Neural cell (in vitro differentiated cells): ENCODE measurements around the gene FAM229B. TPM values are rescaled to one million over a fixed set of nuclear protein-coding genes. Genes with fewer than 3 reads are reported as not detected.
"Not testable (repeated sequence)": the region's sequence is repeated elsewhere in the genome, so short reads cannot be mapped to it uniquely, and the experiment has no call there.

Experiments
- H2AFZ ChIP-seq: fragments of 200-600, 300-800 bp; sonication (generic), shearing (Covaris generic); 2 replicates; pipeline ENCODE4 v1.6.0; 2014; ENCODE audit warnings: low read depth, mild to moderate bottlenecking, antibody characterized with exemption, low read length, moderate library complexity
- H3F3A ChIP-seq: fragments of 200-600 bp; shearing (Covaris generic); 2 replicates; pipeline ENCODE4 v1.6.1; 2016; ENCODE audit warnings: mild to moderate bottlenecking, moderate library complexity, mixed read lengths, antibody characterized with exemption, low read length; ENCODE audit not compliant: insufficient read depth, poor library complexity, severe bottlenecking
- H3K27ac ChIP-seq: fragments of 200-600, 300-800 bp; sonication (generic), shearing (Covaris generic); 2 replicates; pipeline ENCODE4 v1.5.1; 2014; ENCODE audit warnings: mild to moderate bottlenecking, low read length, moderate library complexity
- H3K27me3 ChIP-seq: fragments of 300-800, 200-600 bp; sonication (generic), shearing (Covaris generic); 2 replicates; pipeline ENCODE4 v1.6.0; 2014; ENCODE audit warnings: mild to moderate bottlenecking, low read depth, low read length, moderate library complexity; ENCODE audit not compliant: insufficient read depth
- H3K36me3 ChIP-seq: fragments of 300-800, 200-600 bp; sonication (generic), shearing (Covaris generic); 2 replicates; pipeline ENCODE4 v1.5.1; 2014; ENCODE audit warnings: mild to moderate bottlenecking, antibody characterized with exemption, low read length, moderate library complexity; ENCODE audit not compliant: insufficient read depth
- H3K4me2 ChIP-seq: fragments of 300-800, 200-600 bp; sonication (generic), shearing (Covaris generic); 2 replicates; pipeline ENCODE4 v1.6.0; 2014; ENCODE audit warnings: mild to moderate bottlenecking, low read length
- H3K4me3 ChIP-seq: fragments of 300-800, 200-600 bp; sonication (generic), shearing (Covaris generic); 2 replicates; pipeline ENCODE4 v1.5.1; 2014; ENCODE audit warnings: mild to moderate bottlenecking, low read length, moderate library complexity
- H3K79me2 ChIP-seq: fragments of 200-600 bp; shearing (Covaris generic); replicated peaks from 2 replicates; pipeline ENCODE4 v1.6.0; 2014; ENCODE audit warnings: mild to moderate bottlenecking, low read length, moderate library complexity; ENCODE audit not compliant: insufficient read depth
- H3K9ac ChIP-seq: fragments of 300-800, 200-600 bp; sonication (generic), shearing (Covaris generic); 2 replicates; pipeline ENCODE4 v1.6.1; 2016; ENCODE audit warnings: mild to moderate bottlenecking, low read length, mixed read lengths
- H3K9me2 ChIP-seq: fragments of 200-600 bp; shearing (Covaris generic); 2 replicates; pipeline ENCODE4 v1.6.1; 2016; ENCODE audit warnings: mild to moderate bottlenecking, low read length, mixed read lengths; ENCODE audit not compliant: insufficient read depth
- H3K9me3 ChIP-seq: fragments of 200-600, 300-800 bp; sonication (generic), shearing (Covaris generic); 2 replicates; pipeline ENCODE4 v1.6.1; 2016; ENCODE audit warnings: mild to moderate bottlenecking, mixed run types, low read length, moderate library complexity, mixed read lengths
- H4K20me1 ChIP-seq: fragments of 200-600 bp; shearing (Covaris generic); 2 replicates; pipeline ENCODE4 v1.6.1; 2016; ENCODE audit warnings: mild to moderate bottlenecking, mixed run types; ENCODE audit not compliant: insufficient read depth
- EP300 ChIP-seq: fragments of 450-650 bp; conservative IDR thresholded peaks from 2 replicates; pipeline ENCODE4 v1.6.1; 2014; ENCODE audit warnings: antibody characterized with exemption, mild to moderate bottlenecking, moderate library complexity; ENCODE audit not compliant: poor library complexity, severe bottlenecking
- EZH2 ChIP-seq: fragments of 200-600, 300-800 bp; shearing (Covaris generic), sonication (generic); IDR thresholded peaks from 2 replicates; pipeline ENCODE4 v1.6.1; 2014; ENCODE audit warnings: antibody characterized with exemption, low read length, borderline replicate concordance, mild to moderate bottlenecking; ENCODE audit not compliant: insufficient read depth, poor library complexity, severe bottlenecking
- MXI1 ChIP-seq: fragments of 450-650 bp; conservative IDR thresholded peaks from 2 replicates; pipeline ENCODE4 v1.6.1; 2014; ENCODE audit warnings: antibody characterized with exemption, mild to moderate bottlenecking; ENCODE audit not compliant: poor library complexity, severe bottlenecking
- POLR2AphosphoS5 ChIP-seq: IDR thresholded peaks from 2 replicates; pipeline ENCODE4 v1.6.1; 2012
- RAD21 ChIP-seq: fragments of 450-650 bp; conservative IDR thresholded peaks from 2 replicates; pipeline ENCODE4 v1.6.1; 2014; ENCODE audit warnings: antibody characterized with exemption, mild to moderate bottlenecking, moderate library complexity
- REST ChIP-seq: IDR thresholded peaks from 2 replicates; pipeline ENCODE4 v1.6.1; 2012; ENCODE audit warnings: borderline replicate concordance
- SMC3 ChIP-seq: fragments of 450-650 bp; conservative IDR thresholded peaks from 2 replicates; pipeline ENCODE4 v1.6.1; 2014; ENCODE audit warnings: antibody characterized with exemption, mild to moderate bottlenecking, moderate library complexity; ENCODE audit not compliant: poor library complexity
- TAF1 ChIP-seq: IDR thresholded peaks from 2 replicates; pipeline ENCODE4 v1.6.1; 2012; ENCODE audit warnings: low read depth
- polyA plus RNA-seq: library from polyadenylated mRNA; depleted of rRNA; stranded (reverse); fragments of >200 nt; gene quantifications from 2 replicates; pipeline ENCODE4 v1.2.3, GENCODE V29; 2014
- TF ChIP-seq, protein P1 (sequence below): fragments of 450-650 bp; IDR thresholded peaks from 2 replicates; pipeline ENCODE4 v1.5.1; 2014; ENCODE audit warnings: antibody characterized with exemption, mild to moderate bottlenecking, moderate library complexity; ENCODE audit not compliant: poor library complexity, severe bottlenecking

Gene FAM229B
- polyA plus RNA-seq, 1 donor from 2014 or later: 142 TPM

DNA sequence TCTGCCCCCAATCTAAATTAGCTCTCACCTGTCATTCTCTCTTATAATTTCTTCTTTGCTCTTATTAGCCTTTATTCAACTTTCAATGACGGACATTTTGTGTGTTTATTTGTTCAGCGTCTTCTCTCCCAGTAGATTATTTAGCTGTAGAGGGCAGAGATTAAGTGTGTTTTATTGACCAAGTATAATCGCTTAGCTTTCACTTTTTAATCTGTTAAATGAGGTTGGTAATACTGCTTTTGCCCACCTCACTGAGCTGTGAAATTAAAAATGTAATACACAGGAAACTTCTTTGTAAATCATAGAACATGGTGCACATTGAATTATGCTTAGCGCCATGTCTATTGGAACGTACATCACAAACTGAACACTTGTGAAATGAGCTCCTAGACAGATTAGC is 37.0 kb upstream of the FAM229B start:
- H3K27me3 ChIP-seq: no peaks in the 10 kb centered on the region
- no peaks in the 10 kb centered on the region for H4K20me1 ChIP-seq
- H3K79me2 ChIP-seq: no peaks in the 10 kb centered on the region
- H3F3A ChIP-seq: no peaks in the 10 kb centered on the region
- no peak overlapping the region for H3K9ac ChIP-seq
- no peak overlapping the region for H3K4me3 ChIP-seq
- TF ChIP-seq EP300 (no peak), TAF1 (no peak), REST (no peak), SMC3 (no peak), POLR2AphosphoS5 (no peak), MXI1 (no peak), RAD21 (no peak), EZH2 (no peak)
- TF ChIP-seq, protein P1, sequence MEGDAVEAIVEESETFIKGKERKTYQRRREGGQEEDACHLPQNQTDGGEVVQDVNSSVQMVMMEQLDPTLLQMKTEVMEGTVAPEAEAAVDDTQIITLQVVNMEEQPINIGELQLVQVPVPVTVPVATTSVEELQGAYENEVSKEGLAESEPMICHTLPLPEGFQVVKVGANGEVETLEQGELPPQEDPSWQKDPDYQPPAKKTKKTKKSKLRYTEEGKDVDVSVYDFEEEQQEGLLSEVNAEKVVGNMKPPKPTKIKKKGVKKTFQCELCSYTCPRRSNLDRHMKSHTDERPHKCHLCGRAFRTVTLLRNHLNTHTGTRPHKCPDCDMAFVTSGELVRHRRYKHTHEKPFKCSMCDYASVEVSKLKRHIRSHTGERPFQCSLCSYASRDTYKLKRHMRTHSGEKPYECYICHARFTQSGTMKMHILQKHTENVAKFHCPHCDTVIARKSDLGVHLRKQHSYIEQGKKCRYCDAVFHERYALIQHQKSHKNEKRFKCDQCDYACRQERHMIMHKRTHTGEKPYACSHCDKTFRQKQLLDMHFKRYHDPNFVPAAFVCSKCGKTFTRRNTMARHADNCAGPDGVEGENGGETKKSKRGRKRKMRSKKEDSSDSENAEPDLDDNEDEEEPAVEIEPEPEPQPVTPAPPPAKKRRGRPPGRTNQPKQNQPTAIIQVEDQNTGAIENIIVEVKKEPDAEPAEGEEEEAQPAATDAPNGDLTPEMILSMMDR: no peak
- no peaks in the 10 kb centered on the region for H3K36me3 ChIP-seq
- H3K4me2 ChIP-seq: no peak overlapping the region
- H3K27ac ChIP-seq: no peak overlapping the region
- H3K9me2 ChIP-seq: no peaks in the 10 kb centered on the region
- H2AFZ ChIP-seq: no peak overlapping the region
- no peaks in the 10 kb centered on the region for H3K9me3 ChIP-seq

DNA sequence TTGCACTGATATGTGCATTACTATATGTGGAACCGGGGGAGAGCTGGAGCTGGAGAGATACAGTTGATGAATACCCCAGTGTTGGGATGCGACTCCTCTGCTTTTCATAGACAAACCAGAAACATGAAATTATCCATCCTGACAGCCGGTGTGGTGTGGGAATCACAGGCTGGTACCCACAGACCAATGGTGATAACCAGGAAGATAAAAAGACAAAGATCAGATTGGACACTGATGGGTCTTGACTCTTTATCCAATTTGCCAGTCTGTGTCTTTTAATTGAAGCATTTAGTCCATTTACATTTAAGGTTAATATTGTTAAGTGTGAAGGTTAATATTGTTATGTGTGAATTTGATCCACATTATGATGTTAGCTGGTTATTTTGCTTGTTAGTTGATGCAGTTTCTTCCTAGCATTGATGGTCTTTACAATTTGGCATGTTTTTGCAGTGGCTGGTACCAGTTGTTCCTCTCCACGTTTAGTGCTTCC is 36.1 kb upstream of the FAM229B start:
- H3K27ac ChIP-seq, H3F3A ChIP-seq, H4K20me1 ChIP-seq, H3K4me3 ChIP-seq, H3K4me2 ChIP-seq, H3K9me3 ChIP-seq, H2AFZ ChIP-seq, H3K36me3 ChIP-seq, H3K9me2 ChIP-seq, H3K27me3 ChIP-seq, H3K9ac ChIP-seq, H3K79me2 ChIP-seq: not testable (repeated sequence)

GRCh38 chr6:112054001-112054400 is 33.4 kb upstream of the FAM229B start, which contains the start of gene CCN6:
Gene CCN6 (plus strand): TSS chr6:112054104. CDS start chr6:112054358, 254 bp downstream.
- H3K9ac ChIP-seq: no peak within 1 kb of the TSS
- no peak within 1 kb of the TSS for H2AFZ ChIP-seq
- no peaks in the 10 kb centered on the region for H3K36me3 ChIP-seq
- H3K79me2 ChIP-seq: no peaks in the 10 kb centered on the region
- no peaks in the 10 kb centered on the region for H3K27me3 ChIP-seq
- no peaks in the 10 kb centered on the region for H3K9me3 ChIP-seq
- no peaks in the 10 kb centered on the region for H3F3A ChIP-seq
- no peaks in the 10 kb centered on the region for H4K20me1 ChIP-seq
- H3K27ac ChIP-seq: no peak within 1 kb of the TSS
- H3K4me2 ChIP-seq: no peak within 1 kb of the TSS
- TF ChIP-seq MXI1 (no peak), SMC3 (no peak), EZH2 (no peak), RAD21 (no peak), REST (no peak), EP300 (no peak), POLR2AphosphoS5 (no peak), TAF1 (no peak)
- TF ChIP-seq, protein P1: no peak
- H3K4me3 ChIP-seq: no peak within 1 kb of the TSS
- H3K9me2 ChIP-seq: no peaks in the 10 kb centered on the region
